ENCODE measurements around the gene FRG2. TPM values are rescaled to one million over a fixed set of nuclear protein-coding genes. Genes with fewer than 3 reads are reported as not detected.

The FRG2 gene
- total RNA-seq, 1 experiment from 2014 or later: not detected

GRCh38 chr4:190015538-190016368 lies 11.3 kb downstream of the FRG2 start:
- H3T11ph ChIP-seq (ENCODE audit: low read length): no peak overlapping the region
- H3K4me3 Mint-ChIP-seq: no peak overlapping the region
- DNase-seq: peak; percentile 33
- H4K8ac ChIP-seq (replicated peaks; ENCODE audit: insufficient read length, low read depth, low read length): no peak overlapping the region
- H4K91ac ChIP-seq (ENCODE audit: insufficient read length, low read depth, low read length): no peak overlapping the region
- no peak overlapping the region for H2AK5ac ChIP-seq (ENCODE audit: insufficient read length, low read length)
- no peak overlapping the region for H3K27ac Mint-ChIP-seq
- no peaks in the 10 kb centered on the region for H4K20me1 ChIP-seq (ENCODE audit: control insufficient read depth, insufficient read depth, insufficient read length)
- H3K9me3 Mint-ChIP-seq: peaks cover 82 to 93% of the 10 kb centered on the region in 2 experiments
- no peak overlapping the region for H2BK120ac ChIP-seq (ENCODE audit: low read depth, low read length, poor library complexity, severe bottlenecking)
- no peak overlapping the region for H2BK20ac ChIP-seq (ENCODE audit: low read depth, low read length, poor library complexity, severe bottlenecking)
- H3K23me2 ChIP-seq (ENCODE audit: insufficient read length, low read depth, low read length, poor library complexity, severe bottlenecking): peaks cover 6% of the 10 kb centered on the region
- H3K9me3 ChIP-seq (ENCODE audit: control insufficient read depth, low read depth, low read length): peaks cover 37% of the 10 kb centered on the region
- no peak overlapping the region for H3K27ac ChIP-seq (ENCODE audit: insufficient read length, low read depth, low read length)
- H2AFZ ChIP-seq (ENCODE audit: low read length): no peak overlapping the region
- H3K79me1 ChIP-seq (ENCODE audit: insufficient read depth, low read depth, low read length, poor library complexity, severe bottlenecking): no peaks in the 10 kb centered on the region
- H3K36me3 Mint-ChIP-seq (ENCODE audit: insufficient read depth in 1 of 3, low read depth in 3 of 3): peaks cover 30 to 44% (median 33%) of the 10 kb centered on the region in 3 experiments
- TF ChIP-seq CTCF (conservative IDR thresholded peaks at IDR 0.05): no peak
- no peak overlapping the region for H3K4ac ChIP-seq (ENCODE audit: low read depth, low read length)
- no peak overlapping the region for H3K23ac ChIP-seq (ENCODE audit: insufficient read length, low read depth, low read length)
- no peak overlapping the region for H2BK5ac ChIP-seq (ENCODE audit: insufficient read length, low read length)
- no CpG with 5 or more reads among the region's 43 CpGs for WGBS (ENCODE audit: extremely low coverage, insufficient read length, low lambda C conversion rate)
- no peak overlapping the region for H2BK12ac ChIP-seq (ENCODE audit: insufficient read length, low read depth, low read length)
- H3K18ac ChIP-seq (ENCODE audit: insufficient read length, low read depth, low read length): no peak overlapping the region
- H3K4me1 Mint-ChIP-seq: no peaks in the 10 kb centered on the region
- no peak overlapping the region for H3K9ac ChIP-seq (ENCODE audit: extremely low read depth, insufficient read length, low read length)
- H3K4me1 ChIP-seq (ENCODE audit: insufficient read depth, low read length): no peaks in the 10 kb centered on the region
- H4K5ac ChIP-seq (ENCODE audit: insufficient read length, low read depth, low read length): no peak overlapping the region
- peaks cover 6% of the 10 kb centered on the region for H3K27me3 Mint-ChIP-seq (ENCODE audit: low read depth)
- H3K56ac ChIP-seq (ENCODE audit: insufficient read length, low read depth, low read length): no peak overlapping the region
- peak overlapping the region; percentile 51 for H3K4me2 ChIP-seq (ENCODE audit: insufficient read depth, insufficient read length, low read length)
- no peak overlapping the region for H2BK15ac ChIP-seq (ENCODE audit: low read depth, low read length)
- H3K27me3 ChIP-seq (ENCODE audit: insufficient read depth, low read length): peaks cover 44% of the 10 kb centered on the region
- H3K14ac ChIP-seq (ENCODE audit: insufficient read depth, low read length): no peak overlapping the region
- H3K79me2 ChIP-seq (ENCODE audit: insufficient read depth, low read length): no peaks in the 10 kb centered on the region

All from H9 (cell line).